Psoas muscle (tissue), 8 donors: Measurements from ENCODE around the gene TUSC2. TPM values are rescaled to one million over a fixed set of nuclear protein-coding genes. Genes with fewer than 3 reads are reported as not detected.

Source experiments
- ATAC-seq, 4 donors: fragments of 200-7000 bp; cut with Tn5 transposase; one replicate each; pipeline ENCODE4 v1.9.1; 2020; ENCODE audit warnings: moderate library complexity in 3 of 4, mild to moderate bottlenecking in 2 of 4
- DNase-seq, 2 donors: peaks; one replicate each; pipeline ENCODE4 v3.0.0-alpha.2; 2020
- H3K27ac ChIP-seq: fragments of 200-600 bp; one replicate; pipeline ENCODE4 v1.8.0; 2022
- H3K27me3 ChIP-seq, 3 donors: fragments of 200-600 bp in 1 of 3; one replicate each; pipeline versions ENCODE4 v1.6.1 to v1.8.0; 2013 to 2022; ENCODE audit warnings: low read length in 2 of 3, mild to moderate bottlenecking in 2 of 3, moderate library complexity in 1 of 3; ENCODE audit not compliant: insufficient read depth in 3 of 3
- H3K36me3 ChIP-seq, 2 donors: fragments of 200-600 bp in 1 of 2; one replicate each; pipeline versions ENCODE4 v1.6.1 to v1.8.0; 2013 to 2022; ENCODE audit warnings: low read depth in 1 of 2, mild to moderate bottlenecking in 1 of 2, moderate library complexity in 1 of 2; ENCODE audit not compliant: insufficient read depth in 1 of 2
- H3K4me1 ChIP-seq: fragments of 200-600 bp; one replicate; pipeline ENCODE4 v1.8.0; 2022
- H3K4me3 ChIP-seq: fragments of 200-600 bp; one replicate; pipeline ENCODE4 v1.8.0; 2022; ENCODE audit warnings: mild to moderate bottlenecking
- H3K9me3 ChIP-seq: fragments of 200-600 bp; one replicate; pipeline ENCODE4 v1.8.0; 2022
- CTCF ChIP-seq: fragments of 200-600 bp; IDR thresholded peaks from one replicate; pipeline ENCODE4 v1.8.0; 2022; ENCODE audit warnings: antibody characterized with exemption
- WGBS, 3 donors: extraction: QIAGEN DNeasy Blood & Tissue Kit; methylation state at CpG; one replicate each; pipeline versions ENCODE4 v1.1.6 to v1.1.7; 2013; 5-methylcytosine and 5-hydroxymethylcytosine counted together
- intact Hi-C, 2 donors: fragments of 100-400 bp; cut with DNase I; formaldehyde crosslinking; loops; one replicate each; pipeline versions ENCODE4 v1.11.0 to v1.14.2; 2022
- polyA plus RNA-seq, 3 donors: library from polyadenylated mRNA; stranded (reverse); fragments of 200-250 nt; gene quantifications; one replicate each; pipeline ENCODE4 v1.2.3, GENCODE V29; 2013
- total RNA-seq, 4 donors: library from RNA; stranded (reverse); fragmentation: NEBNext Ultra II Directional in 2 of 4; extraction: Animal tissue kit (Norgen Biotek cat#: 25700) in 2 of 4; gene quantifications; one replicate each; pipeline versions ENCODE4 v1.2.1 to v1.2.4, GENCODE V29; 2021 to 2023
- donor health status: healthy with polysubstance abuse.
- donor health status: DM: no; HTN: no; CAD: no; lungs with moderate emphysema.
- donor health status: Bipolar disorder and iron deficiency.
- donor health status: healthy.
- donor health status: DM: yes; HTN: yes; CAD: no.
- donor health status: DM: no; HTN: no; CAD: no.
- donor health status: DM: no; HTN: no; CAD: no.
- donor health status: DM: yes; HTN: yes; CAD: no.

TUSC2 gene
- total and polyA plus RNA-seq, 7 donors, result 31.5 to 100 (median 38.0) TPM

DNA sequence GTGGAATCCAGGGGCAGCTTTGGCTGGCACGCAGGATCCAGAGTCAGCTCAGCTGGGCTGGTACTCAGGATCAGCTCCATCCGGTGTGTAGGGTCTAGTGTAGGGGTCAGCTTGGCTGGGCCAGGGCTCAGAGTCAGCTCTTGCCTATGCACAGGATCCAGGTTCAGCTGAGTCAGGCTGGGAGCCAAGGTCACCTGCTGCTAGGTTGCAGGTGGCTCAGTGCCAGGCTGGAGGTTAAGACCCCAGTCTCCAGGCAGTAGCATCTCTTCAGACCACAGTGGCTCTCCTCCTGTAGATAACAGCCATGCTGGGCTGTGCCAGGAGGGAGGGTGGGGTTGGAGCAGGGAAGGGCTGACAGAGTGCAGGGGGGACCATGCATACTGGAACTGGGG, 30.6 kb downstream of the TUSC2 start:
- WGBS, 3 donors, result 87 to 100% (median 96%) methylated on average over 2 of the region's 2 CpGs
- intact Hi-C loops, result no loop called here
- Histone ChIP-seq H3K36me3 (peaks cover 0 to 6% of the 10 kb centered on the region in 2 donors), H3K27me3 (no peaks in the 10 kb centered on the region), H3K4me3 (no peak overlapping the region), H3K27ac (no peak overlapping the region), H3K4me1 (peaks cover 36% of the 10 kb centered on the region), H3K9me3 (no peaks in the 10 kb centered on the region)
- no peak for TF ChIP-seq CTCF
- no peak for ATAC-seq
- no peak for DNase-seq

- WGBS, 3 donors, result 89 to 95% (median 92%) methylated on average over 16 to 18 of the region's 18 CpGs
- no peak overlapping the region for H3K4me3 ChIP-seq
- peaks cover 0 to 6% of the 10 kb centered on the region in 2 donors for H3K36me3 ChIP-seq
- peaks cover 36% of the 10 kb centered on the region for H3K4me1 ChIP-seq
- intact Hi-C loops, result no loop called here
- no peaks in the 10 kb centered on the region for H3K9me3 ChIP-seq
- H3K27ac ChIP-seq, result no peak overlapping the region
- no peak for TF ChIP-seq CTCF
- no peak for ATAC-seq
- no peak for DNase-seq
- no peaks in the 10 kb centered on the region for H3K27me3 ChIP-seq
Observed at GRCh38 chr3:50296721-50297383, 31.2 kb downstream of the TUSC2 start.

DNA sequence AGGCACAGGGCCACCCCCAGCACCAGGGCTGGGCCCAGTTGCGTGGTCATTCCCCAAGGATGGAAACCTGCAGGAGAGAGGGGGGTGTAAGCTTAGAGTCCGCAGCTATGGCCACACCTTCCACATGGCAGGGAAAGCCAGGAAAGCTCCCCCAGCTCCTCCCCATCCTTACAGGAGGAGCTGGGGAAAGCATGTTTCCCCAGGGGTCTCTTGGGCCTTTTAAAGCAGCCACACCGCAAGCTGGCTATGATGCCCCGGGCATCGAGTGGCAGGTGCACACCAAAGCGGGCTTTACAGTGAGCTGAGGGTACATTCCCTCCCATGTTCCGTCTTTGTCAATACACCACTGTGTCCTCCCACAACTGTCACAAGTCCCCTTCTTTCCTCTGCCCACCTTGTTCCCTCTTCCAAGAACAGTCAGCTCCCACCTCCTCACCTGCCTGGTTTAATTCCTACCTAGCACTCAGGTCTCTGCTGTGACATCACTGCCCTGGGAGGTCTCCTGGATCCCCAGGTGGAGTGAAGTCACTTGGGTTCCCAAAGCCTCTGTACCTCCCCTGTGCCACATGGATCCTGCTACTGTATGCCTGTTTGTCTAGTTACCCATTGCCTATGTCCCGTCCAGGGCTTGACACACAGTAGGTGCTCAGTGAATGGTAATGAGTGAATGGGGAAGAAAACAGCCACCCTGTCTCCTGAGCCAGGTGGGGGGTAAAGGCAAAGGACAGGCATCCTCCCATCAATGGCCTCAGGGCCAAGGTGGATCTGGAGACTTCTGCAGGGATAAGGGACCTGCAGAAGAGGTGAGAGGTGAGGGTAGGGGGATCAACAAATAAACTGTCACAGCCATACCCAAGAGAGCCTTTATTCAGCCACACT, 32.2 kb downstream of the TUSC2 start:
- Histone ChIP-seq H3K4me3 (no peak overlapping the region), H3K27ac (no peak overlapping the region), H3K4me1 (peaks cover 38% of the 10 kb centered on the region), H3K9me3 (no peaks in the 10 kb centered on the region), H3K36me3 (peaks cover 0 to 6% of the 10 kb centered on the region in 2 donors), H3K27me3 (no peaks in the 10 kb centered on the region)
- no peak for TF ChIP-seq CTCF
- no peak for ATAC-seq
- DNase-seq, result no peak
- WGBS, 3 donors, result 79 to 81% (median 81%) methylated on average over 8 of the region's 8 CpGs
- intact Hi-C loops, result no loop called here

- ATAC-seq, result no peak
- Histone ChIP-seq H3K4me3 (no peak overlapping the region), H3K9me3 (no peaks in the 10 kb centered on the region), H3K27ac (no peak overlapping the region), H3K27me3 (no peaks in the 10 kb centered on the region), H3K36me3 (peaks cover 4 to 16% of the 10 kb centered on the region in 2 donors), H3K4me1 (peaks cover 31% of the 10 kb centered on the region)
- 86 to 93% (median 91%) methylated on average over 22 of the region's 22 CpGs for WGBS, 3 donors
- no peak for TF ChIP-seq CTCF
- no peak for DNase-seq
- intact Hi-C loops, result no loop called here
Observed at GRCh38 chr3:50294492-50295403, 33.3 kb downstream of the TUSC2 start.
